Activated CD8-positive, alpha-beta memory T cell treated with anti-CD3 and anti-CD28 coated beads, Interleukin-2, amount 50 U/mL, for 48 hours (primary cell): Measurements from ENCODE around the gene MAPK12.

Experiments
- DNase-seq: peaks from one replicate; pipeline ENCODE4 v3.0.0-alpha.2; 2020

MAPK12 gene

DNA sequence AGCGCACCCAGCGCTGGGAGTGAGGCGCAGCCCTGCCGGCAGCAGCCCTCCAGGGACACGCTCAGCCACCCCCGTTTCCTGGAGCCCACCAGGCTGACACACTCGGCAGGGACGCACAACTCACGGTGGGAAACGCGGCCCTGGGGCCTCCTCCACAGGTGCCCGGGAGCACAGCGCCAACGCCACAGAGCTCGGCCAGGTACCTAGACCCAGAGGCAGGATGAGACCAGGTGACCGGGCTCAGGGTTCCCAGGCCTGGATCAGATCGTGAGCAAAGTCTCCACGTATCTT is 34.7 kb downstream of the MAPK12 start:
- no peak for DNase-seq

DNA sequence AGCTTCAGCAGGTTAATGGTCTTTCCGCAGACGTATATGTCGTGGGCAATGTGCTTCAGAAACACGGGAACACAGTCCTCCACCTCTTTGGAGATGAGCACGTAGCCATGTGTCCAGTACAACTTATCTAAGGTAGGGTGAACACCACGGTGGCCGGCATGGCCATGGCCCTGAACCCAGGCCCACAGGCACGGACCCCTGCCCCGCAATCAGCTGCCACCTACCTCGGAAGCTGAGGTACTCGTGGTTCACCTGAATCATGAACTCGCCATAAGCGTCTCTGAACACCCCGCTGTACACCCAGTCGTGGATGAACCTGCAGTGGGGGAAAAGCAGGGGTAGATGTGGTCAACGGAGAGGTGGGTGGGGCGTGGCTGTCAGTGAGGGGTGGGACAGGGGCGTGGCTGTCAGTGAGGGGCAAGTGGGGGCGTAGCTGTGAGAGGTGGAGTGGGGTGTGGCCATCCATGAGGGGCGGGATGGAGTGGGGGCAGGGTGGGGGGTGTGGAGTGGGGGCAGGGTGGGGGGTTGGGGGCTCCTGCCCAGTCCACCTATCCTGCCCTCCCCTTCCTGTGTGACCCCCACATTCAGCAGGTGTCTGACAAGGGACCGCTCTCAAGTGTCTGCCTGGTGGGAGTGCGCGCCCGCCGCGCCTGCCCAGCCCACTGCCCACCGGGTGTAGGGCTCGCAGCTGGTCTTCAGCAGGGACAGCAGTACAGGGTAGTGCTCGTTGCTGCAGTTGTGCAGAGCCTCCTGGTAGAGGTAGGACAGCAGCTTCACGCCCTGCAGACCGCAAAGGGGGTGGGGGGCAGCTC is 35.2 kb downstream of the MAPK12 start:
- no peak for DNase-seq

DNA sequence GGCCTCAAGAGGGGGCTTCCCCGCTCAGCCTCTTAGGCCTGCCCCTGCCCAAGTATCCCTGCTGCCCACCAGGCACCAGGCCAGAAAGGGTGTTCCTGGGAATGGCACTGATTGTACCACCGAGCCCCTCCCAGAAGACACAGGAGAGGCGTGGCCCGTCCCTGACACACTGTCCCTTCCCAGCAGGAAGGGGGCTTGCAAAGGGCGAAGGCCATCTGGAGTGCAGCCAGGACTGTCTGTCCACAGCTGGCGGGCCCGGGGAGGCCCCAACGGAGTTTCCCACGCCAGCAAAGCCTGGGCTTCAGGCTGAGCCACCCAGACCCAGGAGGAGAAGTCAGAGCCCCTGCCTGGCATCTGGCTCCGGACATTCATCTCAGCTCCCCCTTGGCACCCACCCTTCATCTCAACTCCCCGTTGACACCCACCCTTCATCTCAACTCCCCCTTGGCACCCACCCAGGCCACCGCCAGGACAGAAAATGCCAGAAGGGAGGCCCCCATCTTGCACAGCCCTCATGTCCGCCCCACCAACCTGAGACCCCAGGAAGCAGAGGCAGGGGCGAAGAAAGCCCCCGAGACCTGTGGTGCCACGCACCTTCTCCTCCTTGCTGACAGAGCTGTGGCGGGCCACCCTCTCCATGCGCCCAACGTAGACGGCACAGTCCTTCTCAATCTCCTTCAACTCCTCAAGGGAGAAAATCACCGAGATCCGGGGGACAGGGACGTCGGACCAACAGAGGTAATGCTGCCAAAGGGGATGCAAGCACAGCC is 36.1 kb downstream of the MAPK12 start:
- no peak for DNase-seq

DNA sequence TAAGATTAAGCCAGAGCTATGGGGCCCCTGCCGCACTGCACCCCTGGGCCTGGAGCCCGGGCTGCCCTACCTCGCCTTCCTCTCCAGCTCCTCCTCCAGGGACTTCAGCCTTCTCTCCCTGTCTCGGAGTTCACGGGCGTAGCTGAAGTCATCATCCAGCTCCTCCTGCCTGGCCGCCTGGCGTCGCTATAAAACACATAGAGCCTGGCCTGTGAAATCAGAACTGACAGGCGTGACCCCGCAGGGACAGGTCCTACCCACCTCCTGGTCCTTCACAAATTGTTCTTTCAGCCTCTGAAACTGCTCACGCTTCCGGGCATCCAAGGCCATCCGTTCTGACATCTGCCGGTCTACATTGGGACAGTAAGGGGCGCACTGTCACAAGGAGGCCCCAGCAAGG is 37.4 kb downstream of the MAPK12 start:
- no peak for DNase-seq

- DNase-seq, result no peak
Observed at GRCh38 chr22:50222508-50222907, 39.0 kb downstream of the MAPK12 start.

- no peak for DNase-seq
Observed at GRCh38 chr22:50221410-50222300, 39.8 kb downstream of the MAPK12 start.

DNA sequence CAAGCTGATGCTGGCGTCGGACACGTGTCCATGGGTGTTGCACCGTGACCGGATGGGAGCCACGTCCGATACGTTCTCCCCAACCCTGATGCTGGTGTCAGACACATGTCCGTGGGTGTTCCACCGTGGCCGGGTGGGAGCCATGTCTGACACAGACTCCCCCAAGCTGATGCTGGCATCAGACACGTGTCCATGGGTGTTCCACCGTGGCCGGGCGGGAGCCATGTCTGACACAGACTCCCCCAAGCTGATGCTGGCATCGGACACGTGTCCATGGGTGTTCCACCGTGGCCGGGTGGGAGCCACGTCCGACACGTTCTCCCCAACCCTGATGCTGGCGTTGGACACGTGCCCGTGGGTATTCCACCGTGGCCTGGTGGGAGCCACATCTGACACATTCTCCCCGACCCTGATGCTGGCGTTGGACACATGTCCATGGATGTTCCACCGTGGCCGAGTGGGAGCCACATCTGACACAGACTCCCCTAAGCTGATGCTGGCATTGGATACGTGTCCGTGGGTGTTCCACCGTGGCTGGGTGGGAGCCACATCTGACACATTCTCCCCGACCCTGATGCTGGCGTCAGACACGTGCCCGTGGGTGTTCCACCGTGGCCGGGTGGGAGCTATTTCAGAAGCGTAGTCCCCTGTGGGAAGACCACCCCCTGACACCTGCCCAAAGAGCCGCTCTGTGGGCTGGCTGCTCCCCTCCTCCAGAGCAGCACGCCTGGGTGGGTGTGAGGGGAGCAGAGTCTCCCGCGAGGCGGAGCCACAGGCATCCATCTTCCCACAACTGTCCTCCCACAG is 40.7 kb downstream of the MAPK12 start:
- DNase-seq, result no peak

DNA sequence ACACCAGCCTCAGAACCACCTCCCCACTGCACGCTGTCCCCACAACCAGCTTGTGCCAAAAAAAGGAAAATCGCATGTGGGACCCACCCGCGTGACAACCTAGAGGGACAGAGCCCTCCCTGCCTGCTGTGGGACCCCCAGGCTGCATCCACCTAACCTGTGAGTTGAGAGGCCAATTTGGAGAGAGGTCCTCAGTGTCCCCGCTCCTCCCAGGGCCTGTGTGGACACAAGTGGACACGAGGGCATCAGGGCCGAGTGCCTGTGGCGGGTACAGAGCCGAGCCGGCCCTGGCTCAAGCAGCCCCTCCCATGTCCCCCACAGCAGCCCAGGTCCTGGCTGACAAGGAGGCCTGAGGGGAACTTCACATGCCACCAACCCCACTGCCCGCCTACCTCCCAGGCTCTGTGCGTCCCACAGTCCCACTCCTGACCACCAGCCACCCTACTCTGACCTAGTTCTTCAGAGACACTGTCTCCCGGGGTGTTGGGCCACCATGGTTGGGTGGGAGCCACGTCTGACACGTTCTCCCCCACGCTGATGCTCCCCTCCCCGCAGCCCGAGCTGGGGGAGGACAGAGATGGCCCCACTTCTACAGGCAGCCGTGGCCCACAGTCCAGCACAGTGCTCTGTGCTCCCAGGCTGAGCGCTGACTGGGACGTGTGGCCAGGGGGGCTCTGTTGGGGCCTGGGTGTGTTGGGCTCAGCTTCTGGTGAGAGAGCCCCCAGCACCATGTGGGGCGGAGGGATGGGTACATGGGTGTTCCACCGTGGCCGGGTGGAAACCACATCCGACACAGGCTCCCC is 41.5 kb downstream of the MAPK12 start:
- no peak for DNase-seq

DNA sequence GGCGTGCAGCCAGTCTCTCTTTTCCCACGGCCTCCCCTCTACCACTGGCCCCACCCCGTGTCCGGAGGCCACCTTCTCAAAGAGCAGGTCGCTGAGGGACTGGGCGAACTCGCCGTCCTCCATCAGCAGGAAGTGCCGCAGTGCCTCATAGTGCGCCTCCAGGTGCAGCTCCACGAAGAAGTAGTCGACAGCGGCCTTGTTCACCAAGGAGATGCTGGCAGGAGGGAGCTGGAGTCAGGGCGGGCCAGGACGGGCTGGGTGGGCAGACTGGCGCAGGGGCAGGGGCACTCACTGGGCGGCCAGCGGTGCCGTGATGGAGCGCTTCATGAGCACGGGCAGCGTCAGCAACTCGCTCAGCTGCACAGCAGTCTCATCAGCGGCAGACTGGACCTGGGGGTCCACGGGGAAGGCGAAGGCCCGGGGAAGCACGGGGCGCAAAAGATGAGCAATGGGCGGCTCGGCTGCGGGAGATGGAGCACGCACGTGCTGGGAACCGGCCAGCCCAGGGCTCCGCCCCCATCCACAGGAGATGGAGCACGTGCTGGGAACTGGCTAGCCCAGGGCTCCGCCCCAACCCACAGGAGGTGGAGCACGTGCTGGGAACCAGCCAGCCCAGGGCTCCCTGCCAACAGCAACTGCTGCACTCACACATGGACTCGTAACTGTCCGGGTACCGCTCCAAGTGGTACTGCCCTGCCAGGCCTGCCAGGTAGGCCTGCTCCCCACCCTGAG is 42.3 kb downstream of the MAPK12 start:
- DNase-seq, result no peak

DNA sequence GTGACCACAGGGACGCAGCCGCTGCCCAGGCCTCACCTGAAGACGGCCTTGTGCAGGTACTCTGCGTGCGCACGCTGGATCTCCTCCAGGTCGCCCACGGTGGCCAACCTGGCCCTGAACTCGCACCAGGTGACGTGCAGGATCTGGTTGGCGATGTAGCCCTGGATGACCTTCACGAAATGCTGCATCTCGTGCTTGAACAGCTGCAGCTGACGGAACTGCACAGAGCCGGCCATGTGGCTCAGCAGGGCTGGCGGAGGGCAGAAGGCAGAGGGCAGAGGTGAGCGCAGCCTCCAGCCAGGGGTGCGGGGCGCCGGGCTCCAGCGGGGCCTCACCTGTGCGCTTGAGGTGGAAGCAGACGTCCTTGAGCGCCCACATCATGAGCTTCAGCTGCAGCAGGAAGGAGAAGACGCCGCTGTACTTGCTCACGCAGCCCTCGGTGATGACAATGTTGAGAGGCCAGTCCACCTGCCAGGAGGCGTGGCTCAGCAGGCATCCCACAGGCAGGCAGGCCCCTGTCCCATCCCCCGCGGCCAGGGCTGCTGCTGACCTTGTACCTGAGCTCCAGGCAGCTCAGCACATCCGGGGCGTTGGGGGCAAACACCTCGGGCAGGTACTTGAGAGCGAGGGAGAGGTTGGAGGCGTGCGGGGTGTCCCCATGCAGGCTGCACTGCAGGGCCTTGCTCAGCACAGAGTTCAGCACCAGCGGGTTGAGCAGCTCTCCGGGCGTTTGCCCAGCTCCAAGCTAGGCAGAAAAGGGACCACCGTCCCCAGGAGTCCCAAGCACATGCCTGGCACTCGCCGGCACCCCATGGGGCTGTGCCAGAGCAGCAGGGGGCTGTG is 43.1 kb downstream of the MAPK12 start:
- DNase-seq, result no peak

DNA sequence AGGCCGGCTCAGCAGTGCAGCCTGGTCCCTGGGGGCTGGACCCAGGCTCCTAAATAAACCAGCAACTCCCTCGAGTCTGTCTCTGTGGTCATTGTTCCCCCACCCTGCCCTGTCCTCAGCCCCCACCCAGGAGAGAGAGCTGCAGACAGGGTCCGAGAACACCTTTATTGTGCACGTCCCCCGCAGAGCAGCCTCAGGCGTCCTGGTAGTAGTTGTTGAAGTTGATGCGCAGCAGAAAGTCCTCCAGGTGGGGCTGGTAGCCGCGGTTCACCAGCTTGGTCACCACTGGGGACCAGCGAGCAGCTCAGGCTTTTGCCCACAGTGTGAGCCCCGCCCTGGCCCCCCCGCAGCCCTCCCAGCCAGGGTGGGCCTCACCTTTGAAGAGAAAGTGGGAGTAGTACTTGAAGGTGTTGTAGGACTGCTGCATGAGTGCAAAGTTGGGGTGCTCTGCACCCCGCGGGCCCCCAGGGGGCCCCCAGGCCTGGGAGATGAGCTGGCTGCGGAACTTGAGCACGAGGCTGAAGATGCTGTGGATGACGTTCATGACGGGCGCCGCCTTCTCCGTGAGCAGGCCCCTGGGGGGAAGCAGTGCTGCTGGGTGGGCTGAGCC is 43.8 kb downstream of the MAPK12 start:
- DNase-seq, result no peak

DNA sequence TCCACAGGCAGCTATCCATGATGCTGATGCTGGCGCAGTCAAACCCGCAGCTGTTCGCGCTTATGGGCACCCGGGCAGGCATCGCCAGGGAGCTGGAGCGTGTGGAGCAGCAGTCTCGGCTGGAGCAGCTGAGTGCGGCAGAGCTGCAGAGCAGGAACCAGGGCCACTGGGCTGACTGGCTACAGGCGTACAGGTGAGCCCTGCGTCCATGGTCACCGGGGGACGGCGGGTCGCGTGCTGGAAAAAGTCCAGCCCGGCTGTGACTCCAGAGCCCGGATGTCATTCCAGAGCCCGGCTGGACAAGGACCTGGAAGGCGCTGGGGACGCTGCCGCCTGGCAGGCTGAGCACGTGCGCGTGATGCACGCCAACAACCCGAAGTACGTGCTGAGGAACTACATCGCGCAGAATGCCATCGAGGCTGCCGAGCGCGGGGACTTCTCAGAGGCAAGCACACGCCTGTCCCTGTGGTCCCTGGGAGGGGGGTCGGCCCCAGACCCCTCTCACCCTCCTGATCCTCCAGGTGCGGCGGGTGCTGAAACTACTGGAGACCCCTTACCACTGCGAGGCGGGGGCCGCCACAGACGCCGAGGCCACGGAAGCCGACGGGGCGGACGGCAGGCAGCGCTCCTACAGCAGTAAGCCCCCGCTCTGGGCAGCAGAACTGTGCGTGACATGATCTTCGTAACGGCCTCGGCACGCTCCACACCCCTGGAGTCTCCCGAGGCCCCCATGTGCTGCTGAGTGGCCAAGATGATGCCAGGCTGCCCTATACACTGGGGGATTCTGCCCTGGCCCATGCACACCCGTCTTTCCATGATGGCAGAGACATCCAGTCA is 44.6 kb downstream of the MAPK12 start:
- no peak for DNase-seq

DNA sequence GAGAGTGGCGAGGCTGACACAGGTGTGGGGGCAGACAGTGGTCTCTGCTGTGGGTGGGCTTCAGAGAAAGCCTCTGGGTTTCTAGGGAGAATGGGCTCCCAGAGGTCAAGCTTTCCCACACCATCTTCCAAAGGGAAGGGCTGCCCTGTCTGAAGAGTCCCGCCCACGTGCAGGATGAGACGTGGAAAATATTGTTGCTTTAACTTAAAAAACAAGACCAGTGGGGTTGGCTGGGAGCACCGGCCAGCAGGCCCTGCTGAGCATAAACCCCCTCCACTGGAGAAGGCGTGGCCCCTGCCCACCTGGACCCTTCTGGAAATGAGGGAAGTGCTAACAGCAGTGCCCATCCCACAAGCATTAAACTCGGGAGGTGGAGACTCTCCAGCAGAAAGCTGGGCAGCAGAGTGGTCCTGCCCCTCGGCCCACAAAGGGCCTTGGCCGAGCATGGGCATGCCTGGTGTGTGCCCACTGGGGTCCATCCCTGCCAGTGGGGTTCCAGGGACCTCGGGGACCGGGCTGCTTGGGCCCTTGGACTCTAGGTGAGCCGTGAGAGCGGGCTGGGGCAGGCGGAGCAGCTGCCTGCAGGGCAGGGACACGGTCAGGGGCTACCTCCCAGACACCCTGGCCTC is 45.3 kb downstream of the MAPK12 start:
- no peak for DNase-seq

GRCh38 chr22:50215297-50216054 is 46.0 kb downstream of the MAPK12 start:
- no peak for DNase-seq

DNA sequence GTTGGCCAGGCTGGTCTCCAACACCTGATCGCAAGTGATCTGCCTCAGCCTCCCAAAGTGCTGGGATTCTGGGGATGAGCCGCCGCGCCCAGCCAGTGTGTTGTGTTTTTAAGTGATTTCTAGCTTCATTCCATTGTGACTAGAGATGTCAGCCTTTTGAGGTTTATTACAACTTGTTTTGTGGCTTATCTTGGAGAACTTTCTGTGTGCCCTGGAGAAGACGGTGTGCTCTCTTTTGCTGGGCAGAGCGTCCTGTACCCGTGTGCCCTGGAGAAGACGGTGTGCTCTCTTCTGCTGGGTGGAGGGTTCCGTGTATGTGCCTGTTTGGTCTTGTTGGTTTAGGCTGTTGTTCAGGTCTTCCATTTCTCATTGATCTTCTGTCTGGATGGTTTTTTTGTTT is 48.2 kb downstream of the MAPK12 start:
- no peak for DNase-seq

DNA sequence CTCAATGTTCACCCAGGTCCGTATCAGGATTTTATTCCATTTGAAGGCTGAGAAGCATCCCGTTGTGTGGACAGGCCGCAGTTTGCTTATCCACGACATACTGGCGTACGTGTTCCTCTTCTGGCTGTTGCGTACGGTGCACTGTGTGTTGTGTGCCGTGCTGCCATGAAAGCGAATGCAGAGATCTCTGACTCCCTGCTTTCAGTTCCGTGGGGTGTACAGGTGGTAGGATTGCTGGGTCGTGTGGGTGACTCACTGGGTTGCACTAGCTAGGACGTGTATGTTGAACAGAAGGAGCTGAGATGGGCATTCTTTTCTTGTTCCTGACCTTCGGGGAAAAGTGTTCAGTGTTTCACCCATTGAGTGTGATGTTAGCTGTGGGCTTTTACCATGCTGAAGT is 50.3 kb downstream of the MAPK12 start:
- DNase-seq, result no peak

DNA sequence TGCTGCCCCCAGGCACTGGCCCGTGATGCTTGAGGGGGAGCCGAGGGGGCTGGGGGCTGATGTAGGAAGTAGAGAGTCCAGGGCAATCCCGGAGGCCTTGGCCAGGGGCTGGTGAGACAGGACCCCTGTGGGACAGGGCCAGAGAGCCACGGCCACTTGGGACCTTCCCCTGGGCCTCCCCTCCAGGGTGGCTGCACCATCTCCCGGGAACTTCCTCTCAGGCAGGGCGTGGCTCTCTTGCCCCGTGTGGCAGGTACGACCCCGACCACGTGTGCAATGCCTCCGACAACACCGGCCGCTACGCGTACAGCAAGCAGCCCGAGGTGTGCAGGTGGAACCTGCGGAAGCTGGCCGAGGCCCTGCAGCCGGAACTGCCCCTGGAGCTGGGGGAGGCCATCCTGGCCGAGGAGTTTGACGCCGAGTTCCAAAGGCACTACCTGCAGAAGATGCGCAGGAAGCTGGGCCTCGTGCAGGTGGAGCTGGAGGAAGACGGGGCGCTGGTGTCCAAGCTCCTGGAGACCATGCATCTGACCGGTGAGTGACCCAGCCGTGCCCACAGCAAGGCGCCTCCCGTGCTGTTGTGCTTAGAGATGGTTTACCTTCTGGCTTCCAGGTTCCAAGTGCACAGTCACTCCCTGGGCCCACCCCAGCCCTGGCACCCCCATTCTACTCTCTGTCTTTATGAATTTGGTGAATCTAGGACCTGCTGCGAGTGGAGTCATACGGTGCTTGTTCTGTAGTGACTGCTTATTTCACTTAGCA is 50.9 kb downstream of the MAPK12 start:
- DNase-seq, result no peak
